A549 treated with Hydrocortisone at 1 μM for 4 hours (cell line): ENCODE data around the gene TRUB2. TPM values are rescaled to one million over a fixed set of nuclear protein-coding genes. Genes with fewer than 3 reads are reported as not detected.

ENCODE experiments used
- total RNA-seq: library from RNA; stranded (reverse); fragments of 200-300 nt; extraction: Qiagen RNA extraction; gene quantifications from 5 replicates; pipeline ENCODE4 v1.2.3, GENCODE V29; 2022

Gene TRUB2, protein sequence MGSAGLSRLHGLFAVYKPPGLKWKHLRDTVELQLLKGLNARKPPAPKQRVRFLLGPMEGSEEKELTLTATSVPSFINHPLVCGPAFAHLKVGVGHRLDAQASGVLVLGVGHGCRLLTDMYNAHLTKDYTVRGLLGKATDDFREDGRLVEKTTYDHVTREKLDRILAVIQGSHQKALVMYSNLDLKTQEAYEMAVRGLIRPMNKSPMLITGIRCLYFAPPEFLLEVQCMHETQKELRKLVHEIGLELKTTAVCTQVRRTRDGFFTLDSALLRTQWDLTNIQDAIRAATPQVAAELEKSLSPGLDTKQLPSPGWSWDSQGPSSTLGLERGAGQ
- total RNA-seq = 39.4 to 51.8 TPM (median 47.4 TPM) in 5 replicates

DNA sequence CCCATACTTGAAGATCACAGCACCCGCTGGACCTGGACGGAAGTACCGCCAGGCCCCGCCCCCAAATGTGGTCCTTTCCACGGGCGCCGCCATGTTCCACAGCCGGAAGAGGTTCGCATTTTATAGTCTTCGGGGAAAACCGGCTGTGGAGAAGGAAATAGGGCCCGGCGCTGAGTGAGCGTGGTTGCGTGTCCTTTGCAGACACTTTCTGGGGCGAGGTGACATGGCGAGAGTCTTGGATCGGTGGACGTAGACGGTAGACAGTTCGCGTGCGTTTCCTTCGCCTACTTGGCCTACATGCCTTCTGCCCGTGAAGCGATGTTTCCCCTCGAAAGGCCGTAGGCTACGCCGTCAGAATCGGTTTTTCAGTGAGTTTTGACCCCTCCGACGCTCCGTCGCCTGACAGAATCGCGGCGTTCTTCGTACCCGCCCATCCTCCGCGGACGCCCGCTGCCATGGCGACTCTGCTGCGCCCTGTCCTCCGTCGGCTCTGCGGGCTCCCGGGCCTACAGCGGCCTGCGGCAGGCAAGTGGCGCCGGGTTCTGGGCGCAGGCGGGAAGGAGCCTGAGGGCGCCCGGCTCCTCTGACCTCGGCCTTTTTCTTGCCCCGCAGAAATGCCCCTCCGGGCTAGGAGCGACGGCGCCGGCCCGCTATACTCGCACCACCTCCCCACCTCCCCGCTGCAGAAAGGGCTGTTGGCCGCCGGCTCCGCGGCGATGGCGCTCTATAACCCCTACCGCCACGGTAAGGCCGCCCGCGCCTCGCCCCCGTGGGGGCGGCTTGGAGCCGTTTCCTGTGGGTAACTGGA, at the start of gene TRUB2, which contains the start of gene COQ4:
TSS of gene TRUB2 (minus strand) at position 44 of the 808 bp plus-strand sequence. CDS start at position 5, 39 bp downstream.
TSS of gene COQ4 (plus strand) at position 436 of the 808 bp plus-strand sequence. CDS start at position 456, 20 bp downstream.

DNA sequence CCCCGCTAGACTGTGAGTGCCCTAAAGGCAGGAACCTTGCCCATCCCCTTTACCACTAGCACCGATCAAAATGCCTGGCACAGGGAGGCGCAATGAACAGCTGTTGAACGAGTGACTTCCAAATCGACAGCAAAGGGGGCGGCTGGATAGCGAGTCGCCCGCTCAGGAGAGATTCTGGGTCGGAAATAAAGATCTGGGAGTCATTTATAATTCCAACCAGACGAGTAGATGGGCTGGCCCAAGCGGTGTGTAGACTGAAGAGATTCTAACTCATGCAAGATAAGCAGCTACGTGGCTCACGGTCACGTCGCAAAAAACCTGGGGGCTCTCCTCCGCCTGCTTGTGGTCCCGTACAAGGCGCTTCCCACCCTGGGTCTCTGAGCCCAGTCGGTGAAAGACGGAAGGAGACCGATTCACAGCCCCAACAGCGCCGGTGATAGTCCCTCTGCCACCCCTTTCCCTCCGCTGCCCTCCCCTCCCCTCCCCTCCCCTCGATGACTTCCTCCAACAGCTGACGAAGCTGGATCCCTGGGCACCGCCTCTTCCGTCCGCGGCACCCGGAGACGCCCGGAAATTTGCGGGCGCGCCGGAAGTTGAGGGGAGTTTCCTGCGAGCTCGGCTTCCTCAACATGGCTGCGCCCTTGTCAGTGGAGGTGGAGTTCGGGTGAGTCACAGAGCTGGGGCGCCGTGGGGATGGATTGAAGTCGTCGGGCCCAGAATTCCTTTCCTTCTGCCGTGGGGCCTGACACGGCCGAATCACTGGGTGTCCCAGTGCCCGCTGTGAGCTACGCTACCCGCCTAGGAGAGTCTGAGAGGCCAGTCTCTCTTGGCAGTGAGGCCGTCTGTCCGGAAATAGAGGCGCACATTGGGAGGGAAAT, 48.7 kb upstream of the TRUB2 start, which contains the start of gene URM1:
TSS of gene URM1 (plus strand) at position 623 of the 878 bp plus-strand sequence. CDS start at position 630, 7 bp downstream.

DNA sequence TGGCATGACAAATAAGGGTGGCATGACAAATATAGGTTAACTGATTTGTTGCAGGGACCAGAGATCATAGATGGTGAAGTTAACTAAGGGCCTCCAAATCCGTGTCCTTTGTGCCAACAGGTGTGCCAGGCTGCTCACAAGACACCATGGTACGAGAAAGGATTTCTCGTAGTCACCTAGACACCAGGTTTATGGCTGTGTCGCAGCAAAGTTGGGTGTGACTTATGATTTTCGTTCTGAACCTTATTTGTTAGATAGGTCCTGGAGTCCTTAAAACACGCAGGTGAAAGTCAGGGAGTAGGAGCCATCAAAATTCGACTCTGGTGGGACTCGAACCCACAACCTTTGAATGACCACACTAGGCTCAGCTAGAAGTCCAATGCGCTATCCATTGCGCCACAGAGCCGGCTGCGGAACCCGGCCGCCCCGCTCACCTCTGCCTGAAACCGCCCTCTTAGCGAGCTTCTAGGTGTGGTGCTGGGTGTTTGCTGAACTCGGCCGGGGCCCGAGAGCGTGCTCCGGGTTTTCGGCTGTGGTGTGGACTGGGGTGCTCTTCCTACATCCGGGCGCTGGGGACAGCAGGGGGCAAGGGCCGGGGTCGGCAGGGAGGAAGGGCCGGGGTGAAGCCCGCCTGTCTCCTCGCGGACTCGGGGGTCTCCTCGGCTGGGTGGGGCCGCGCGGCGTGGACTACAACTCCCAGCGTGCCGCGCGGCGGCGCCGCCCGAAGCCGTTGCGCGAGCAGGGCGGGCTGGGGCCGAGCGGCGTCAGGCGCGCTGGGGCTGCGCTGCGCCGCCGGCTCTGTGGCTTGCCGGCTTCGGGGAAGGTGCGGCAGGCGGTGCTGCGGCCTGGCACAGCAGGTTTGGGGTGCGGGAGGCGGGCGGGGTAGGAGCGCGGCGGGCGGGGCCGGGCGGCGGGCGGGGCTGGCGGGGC, 17.8 kb upstream of the TRUB2 start, which contains the start of gene SLC27A4:
TSS of gene SLC27A4 (plus strand) at position 767 of the 930 bp plus-strand sequence. CDS start 2,606 bp downstream, outside the sequence.

DNA sequence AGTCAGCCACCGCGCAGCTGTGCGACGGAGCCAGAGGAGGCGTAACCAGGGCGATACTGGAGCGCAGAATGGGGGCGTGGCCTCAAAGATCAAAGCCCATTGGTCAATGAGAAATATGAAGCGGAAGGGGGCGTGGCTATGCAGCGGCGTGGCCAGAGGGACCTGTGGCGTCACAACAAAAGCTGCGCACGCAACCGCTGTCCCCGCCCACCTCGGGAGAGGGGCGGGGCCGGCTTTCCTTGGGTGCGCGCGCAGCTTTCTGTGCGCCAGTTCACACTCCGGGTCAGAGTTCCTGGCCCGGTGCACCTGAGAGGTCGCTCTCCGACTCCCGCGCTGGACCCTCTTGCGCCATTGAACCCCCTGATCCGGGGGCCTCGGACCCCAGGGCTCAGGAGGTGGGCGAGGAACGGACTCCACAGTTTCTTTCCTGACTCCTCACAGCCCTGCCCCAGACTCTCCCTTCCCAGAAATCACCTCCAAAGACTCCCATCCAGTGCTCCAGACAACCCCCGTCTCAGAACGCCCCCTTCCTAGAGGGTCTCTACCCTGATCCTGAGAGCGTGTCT, 46.2 kb downstream of the TRUB2 start, which contains the start of gene SWI5:
TSS of gene SWI5 (plus strand) at position 269 of the 566 bp plus-strand sequence.

DNA sequence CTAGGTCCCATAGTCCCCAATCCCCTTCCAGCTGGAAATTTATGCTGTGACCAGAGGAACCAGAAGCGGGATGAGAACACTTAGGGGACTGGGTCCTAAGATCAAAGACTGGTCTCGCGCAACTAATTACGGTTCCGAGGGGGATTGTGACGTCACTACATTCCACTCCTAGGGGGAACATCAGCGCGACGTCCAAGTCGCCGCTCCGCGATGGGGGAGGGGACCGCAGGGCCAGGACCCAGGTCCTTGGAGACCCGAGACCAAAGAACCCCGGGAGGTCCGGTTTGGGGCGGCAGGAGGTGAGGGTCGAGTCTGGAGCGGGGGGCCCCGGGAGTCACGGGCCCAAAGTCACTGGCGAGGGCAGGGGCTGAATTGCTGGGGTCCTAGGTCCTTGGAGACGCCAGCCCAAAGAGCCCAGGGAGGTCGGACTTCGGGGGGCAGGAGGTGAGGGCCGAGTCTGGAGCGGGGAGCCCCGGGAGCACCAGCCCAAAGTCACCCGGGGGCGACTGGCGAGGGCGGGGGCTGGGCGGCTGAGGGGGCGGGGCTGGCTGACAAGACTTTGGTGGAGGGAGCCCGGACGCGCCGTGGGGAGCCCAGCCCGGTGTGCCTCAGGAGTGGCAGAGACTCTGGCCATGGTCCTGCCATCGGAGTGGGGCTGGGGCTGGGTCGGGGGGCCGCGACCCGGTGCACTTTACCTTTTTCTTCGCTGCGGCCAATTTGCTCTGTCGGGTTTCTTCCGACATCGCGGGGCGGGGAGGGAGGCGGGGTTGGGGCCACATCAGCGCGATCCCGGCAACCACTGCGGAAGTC, 46.8 kb downstream of the TRUB2 start, which contains the start of gene GOLGA2:
TSS of gene GOLGA2 (minus strand) at position 810 of the 810 bp plus-strand sequence. CDS start at position 779, 31 bp downstream.

Other genes with a start within 250 kb of the TRUB2 start
- 70.5 to 93.8 TPM (median 86.8 TPM) in 5 replicates for gene PTGES2, start 194.7 kb downstream of the TRUB2 start, total RNA-seq
- 2.8 to 5.4 TPM (median 3.3 TPM) in 5 replicates for gene LCN2, start 173.0 kb downstream of the TRUB2 start, total RNA-seq
- gene BBLN, start 162.2 kb downstream of the TRUB2 start, total RNA-seq = 34.6 to 71.9 TPM (median 63.7 TPM) in 5 replicates
- gene CIZ1, start 130.9 kb downstream of the TRUB2 start, total RNA-seq = 78.3 to 92.7 TPM (median 80.6 TPM) in 5 replicates
- 79.3 to 92.9 TPM (median 87.9 TPM) in 5 replicates for gene DNM1, start 119.1 kb downstream of the TRUB2 start, total RNA-seq
- gene GOLGA2, start 46.4 kb downstream of the TRUB2 start, total RNA-seq = 39.1 to 52.6 TPM (median 45.9 TPM) in 5 replicates
- gene SWI5, start 46.2 kb downstream of the TRUB2 start, total RNA-seq = 38.8 to 46.0 TPM (median 43.7 TPM) in 5 replicates
- 46.0 to 60.9 TPM (median 56.5 TPM) in 5 replicates for gene COQ4, start 392 bp upstream of the TRUB2 start, total RNA-seq
- 43.0 to 51.7 TPM (median 44.7 TPM) in 5 replicates for gene SLC27A4, start 18.1 kb upstream of the TRUB2 start, total RNA-seq
- gene URM1, start 48.9 kb upstream of the TRUB2 start, total RNA-seq = 72.5 to 89.1 TPM (median 82.5 TPM) in 5 replicates
- gene CERCAM, start 98.4 kb upstream of the TRUB2 start, total RNA-seq = 32.2 to 40.3 TPM (median 37.9 TPM) in 5 replicates
- gene ODF2, start 133.6 kb upstream of the TRUB2 start, total RNA-seq = 23.7 to 29.1 TPM (median 25.2 TPM) in 5 replicates
- gene GLE1, start 182.3 kb upstream of the TRUB2 start, total RNA-seq = 28.3 to 33.3 TPM (median 28.8 TPM) in 5 replicates
- 143 to 155 TPM (median 151 TPM) in 5 replicates for gene SPTAN1, start 230.1 kb upstream of the TRUB2 start, total RNA-seq